Measurements from ENCODE around the gene CDKL2.

The CDKL2 gene

GRCh38 chr4:75659512-75660031 lies 29.2 kb upstream of the CDKL2 start:
- no peak overlapping the region for H3K4me3 ChIP-seq (ENCODE audit: control insufficient read depth, low read depth, low read length)
- TF ChIP-seq CTCF (conservative IDR thresholded peaks at IDR 0.05; ENCODE audit: control insufficient read depth, insufficient read depth, low read depth, low read length): no peak
- no peak for DNase-seq (ENCODE audit: low read depth)

- TF ChIP-seq CTCF (conservative IDR thresholded peaks at IDR 0.05; ENCODE audit: control insufficient read depth, insufficient read depth, low read depth, low read length): no peak
- DNase-seq (ENCODE audit: low read depth): peak; percentile 41
Observed at GRCh38 chr4:75658876-75659275, 28.5 kb upstream of the CDKL2 start.

GRCh38 chr4:75655562-75655961 lies 25.2 kb upstream of the CDKL2 start:
- no peak for DNase-seq (ENCODE audit: low read depth)
- H3K4me3 ChIP-seq (ENCODE audit: control insufficient read depth, low read depth, low read length): no peak overlapping the region
- no peak for TF ChIP-seq CTCF (conservative IDR thresholded peaks at IDR 0.05; ENCODE audit: control insufficient read depth, insufficient read depth, low read depth, low read length)

More at GRCh38 chr4:75658876-75659275, 28.5 kb upstream of the CDKL2 start:
- H3K4me3 ChIP-seq (ENCODE audit: control insufficient read depth, low read depth, low read length): no peak overlapping the region

- DNase-seq (ENCODE audit: low read depth): no peak
- no peak overlapping the region for H3K4me3 ChIP-seq (ENCODE audit: control insufficient read depth, low read depth, low read length)
- TF ChIP-seq CTCF (conservative IDR thresholded peaks at IDR 0.05; ENCODE audit: control insufficient read depth, insufficient read depth, low read depth, low read length): no peak
Observed at GRCh38 chr4:75654905-75655304, 24.6 kb upstream of the CDKL2 start.

GRCh38 chr4:75653845-75654503 lies 23.6 kb upstream of the CDKL2 start:
- DNase-seq (ENCODE audit: low read depth): peak; percentile 48
- TF ChIP-seq CTCF (conservative IDR thresholded peaks at IDR 0.05; ENCODE audit: control insufficient read depth, insufficient read depth, low read depth, low read length): peak; percentile 60

GRCh38 chr4:75644095-75644494 lies 13.8 kb upstream of the CDKL2 start:
- no peak for DNase-seq (ENCODE audit: low read depth)
- H3K4me3 ChIP-seq (ENCODE audit: control insufficient read depth, low read depth, low read length): no peak overlapping the region
- no peak for TF ChIP-seq CTCF (conservative IDR thresholded peaks at IDR 0.05; ENCODE audit: control insufficient read depth, insufficient read depth, low read depth, low read length)

More at GRCh38 chr4:75653845-75654503, 23.6 kb upstream of the CDKL2 start:
- H3K4me3 ChIP-seq (ENCODE audit: control insufficient read depth, low read depth, low read length): no peak overlapping the region
